Measurements from ENCODE around the gene CYRIA. TPM values are rescaled to one million over a fixed set of nuclear protein-coding genes. Genes with fewer than 3 reads are reported as not detected.

Gene CYRIA
- total RNA-seq, 2 experiments from 2014 or later: 0.77 to 1.7 TPM

DNA sequence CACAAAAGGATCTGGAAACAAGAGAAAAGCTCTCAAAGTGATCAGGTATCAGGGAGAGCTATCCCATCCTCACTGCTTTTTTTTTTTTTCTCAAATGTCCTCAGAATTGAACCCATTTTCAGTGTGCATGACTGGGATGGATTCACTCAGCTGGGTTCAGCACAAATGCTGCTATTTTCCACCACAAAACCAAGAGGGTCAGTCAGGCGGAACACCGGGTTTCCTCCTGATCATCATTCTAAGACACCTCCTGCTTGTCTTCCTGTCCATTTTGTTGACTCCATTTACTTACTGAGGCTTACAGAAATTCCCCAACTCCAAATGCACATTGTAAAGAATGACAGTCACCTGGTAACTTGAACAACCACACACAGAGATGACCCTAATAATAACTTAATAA is 39.9 kb downstream of the CYRIA start:
- Mint-ChIP-seq H3K9me3 (ENCODE audit: low read depth) (no peaks in the 10 kb centered on the region), H3K4me3 (no peak overlapping the region), H3K36me3 (no peaks in the 10 kb centered on the region), H3K27ac (no peak overlapping the region), H3K4me1 (peaks cover 14% of the 10 kb centered on the region), H3K27me3 (no peaks in the 10 kb centered on the region)
- no peak for ATAC-seq
- CTCF ChIA-PET: no interaction called here
- DNase-seq: no peak

DNA sequence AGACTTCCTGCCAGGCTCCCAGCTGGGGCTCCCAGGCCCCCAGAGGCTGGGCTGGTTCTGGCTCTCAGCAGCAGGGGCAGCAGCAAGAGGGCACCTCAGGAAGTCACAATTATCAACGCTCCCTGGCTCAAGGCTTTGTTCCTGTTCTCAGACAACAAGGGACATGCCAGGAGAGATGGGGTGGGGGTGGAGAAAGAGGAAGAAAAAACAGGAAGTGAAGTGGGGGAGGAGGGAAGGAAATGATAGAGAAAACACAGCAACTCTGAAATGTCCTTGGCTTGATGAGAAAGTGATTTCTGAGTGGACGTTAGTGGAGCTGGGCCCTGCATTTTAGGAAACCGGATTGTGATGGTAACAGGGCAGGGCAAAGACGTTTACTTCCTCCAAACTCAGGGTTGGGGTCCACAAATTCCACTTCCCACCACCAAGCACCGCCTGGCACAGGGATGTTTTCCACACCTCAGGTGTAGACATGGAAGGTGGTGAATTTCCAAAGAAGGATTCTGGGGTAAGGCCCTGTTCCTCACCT is 40.4 kb downstream of the CYRIA start:
- Mint-ChIP-seq H3K9me3 (ENCODE audit: low read depth) (no peaks in the 10 kb centered on the region), H3K27me3 (no peaks in the 10 kb centered on the region), H3K36me3 (no peaks in the 10 kb centered on the region), H3K4me3 (no peak overlapping the region), H3K27ac (no peak overlapping the region), H3K4me1 (peaks cover 14% of the 10 kb centered on the region)
- ATAC-seq (no peak), DNase-seq (no peak)
- CTCF ChIA-PET: no interaction called here

GRCh38 chr2:16624436-16624780 is 41.2 kb downstream of the CYRIA start:
- no peak for ATAC-seq
- CTCF ChIA-PET: interaction anchor here (2.4 kb wide), 1 partner anchor 16 kb away, joined by 7 read pairs; no protein-coding TSS in a partner anchor
- Mint-ChIP-seq H3K27me3 (no peaks in the 10 kb centered on the region), H3K4me1 (peaks cover 14% of the 10 kb centered on the region), H3K9me3 (ENCODE audit: low read depth) (no peaks in the 10 kb centered on the region), H3K4me3 (no peak overlapping the region), H3K36me3 (no peaks in the 10 kb centered on the region), H3K27ac (no peak overlapping the region)
- DNase-seq: no peak

DNA sequence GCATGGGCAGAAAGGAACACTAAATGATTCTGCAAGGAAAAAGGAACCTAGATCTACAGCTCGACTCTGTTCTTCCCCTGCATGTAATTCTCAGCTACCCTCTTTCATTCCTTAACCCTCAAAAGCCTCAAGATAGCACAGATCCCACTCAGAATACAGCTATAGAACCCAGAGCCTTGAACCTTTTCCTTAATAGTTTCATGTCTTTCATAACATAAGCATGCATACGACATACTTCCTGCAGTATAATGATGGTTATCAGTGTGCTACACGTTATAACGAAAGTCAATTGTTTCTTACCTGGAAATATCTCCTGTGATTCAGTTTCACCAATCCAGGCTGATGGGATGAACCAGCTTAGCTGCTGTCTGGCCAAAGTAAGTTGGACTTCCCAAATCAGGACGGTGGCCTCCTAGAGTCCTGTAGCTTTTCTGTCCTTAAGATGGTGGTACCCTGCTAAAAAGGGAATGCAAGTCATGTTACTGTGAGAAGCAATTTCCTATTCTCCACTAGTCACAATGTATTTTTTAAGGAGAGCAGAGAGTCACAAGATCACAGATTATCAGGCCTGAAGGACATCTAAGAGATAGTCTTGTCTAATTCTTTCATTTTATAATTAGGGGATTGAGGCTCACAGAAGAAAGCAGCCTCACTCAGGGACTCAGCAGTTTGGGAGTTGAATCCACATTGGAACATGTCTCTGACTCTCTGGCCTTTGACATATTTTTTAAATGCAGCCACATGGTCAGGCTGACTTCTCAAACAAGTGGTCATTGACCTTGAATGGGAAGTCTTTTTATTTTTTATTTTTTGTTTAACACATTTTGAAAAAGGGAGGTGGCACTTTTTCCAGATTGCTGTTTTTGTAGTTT is 41.8 kb downstream of the CYRIA start:
- Mint-ChIP-seq H3K9me3 (ENCODE audit: low read depth) (no peaks in the 10 kb centered on the region), H3K36me3 (no peaks in the 10 kb centered on the region), H3K27ac (no peak overlapping the region), H3K4me1 (peaks cover 14% of the 10 kb centered on the region), H3K27me3 (no peaks in the 10 kb centered on the region), H3K4me3 (no peak overlapping the region)
- CTCF ChIA-PET: interaction anchor here (1.7 to 2.4 kb wide), 2 partner anchors 15 to 133 kb away, joined by 6 to 7 read pairs; no protein-coding TSS in a partner anchor
- ATAC-seq (peak; percentile 16), DNase-seq (no peak)

- H3K4me3 Mint-ChIP-seq: no peak overlapping the region
Measured at GRCh38 chr2:16623031-16623430, 42.6 kb downstream of the CYRIA start.

DNA sequence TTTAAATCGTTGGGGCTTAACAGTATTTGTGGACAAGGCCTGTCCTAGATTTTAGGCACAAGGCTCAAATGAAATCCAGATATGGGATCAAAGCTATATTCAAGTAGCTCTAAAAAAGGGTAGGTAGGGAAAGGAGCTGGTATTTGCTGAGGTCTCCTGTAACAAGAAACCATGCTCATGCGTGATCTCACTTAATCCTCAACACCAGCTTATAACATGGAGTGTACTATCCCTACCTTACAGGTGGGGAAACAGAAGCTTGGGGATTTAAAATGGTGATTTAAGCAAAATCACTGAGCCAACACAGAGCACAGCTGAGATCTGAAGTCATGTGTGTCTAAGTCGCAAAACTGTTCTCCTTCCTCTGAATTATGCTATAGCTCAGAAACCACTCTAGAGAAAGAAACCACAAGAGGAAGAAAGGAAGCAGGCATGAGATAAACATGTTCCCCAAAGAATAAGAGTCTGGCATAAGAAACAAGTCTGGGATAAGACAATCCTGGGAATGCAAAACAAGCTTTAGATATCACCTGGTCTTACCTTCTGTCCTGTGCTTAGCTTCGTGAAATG is 43.1 kb downstream of the CYRIA start:
- Mint-ChIP-seq H3K36me3 (no peaks in the 10 kb centered on the region), H3K9me3 (ENCODE audit: low read depth) (no peaks in the 10 kb centered on the region), H3K4me1 (peaks cover 14% of the 10 kb centered on the region), H3K27me3 (no peaks in the 10 kb centered on the region), H3K27ac (no peak overlapping the region), H3K4me3 (no peak overlapping the region)
- CTCF ChIA-PET: interaction anchor here (1.7 to 2.4 kb wide), 3 partner anchors 14 to 683 kb away, joined by 4 to 7 read pairs (median 6); no protein-coding TSS in a partner anchor
- ATAC-seq (no peak), DNase-seq (no peak)

More at GRCh38 chr2:16623031-16623430, 42.6 kb downstream of the CYRIA start:
- Mint-ChIP-seq H3K9me3 (ENCODE audit: low read depth) (no peaks in the 10 kb centered on the region), H3K4me1 (peaks cover 14% of the 10 kb centered on the region), H3K36me3 (no peaks in the 10 kb centered on the region), H3K27ac (no peak overlapping the region), H3K27me3 (no peaks in the 10 kb centered on the region)
- ATAC-seq (no peak), DNase-seq (no peak)
- CTCF ChIA-PET: interaction anchor here (1.7 to 2.4 kb wide), 3 partner anchors 14 to 684 kb away, joined by 4 to 7 read pairs (median 6); no protein-coding TSS in a partner anchor

GRCh38 chr2:16621316-16621715 is 44.3 kb downstream of the CYRIA start:
- Mint-ChIP-seq H3K4me1 (peaks cover 14% of the 10 kb centered on the region), H3K27me3 (no peaks in the 10 kb centered on the region), H3K27ac (no peak overlapping the region), H3K9me3 (ENCODE audit: low read depth) (no peaks in the 10 kb centered on the region), H3K4me3 (no peak overlapping the region), H3K36me3 (no peaks in the 10 kb centered on the region)
- CTCF ChIA-PET: interaction anchor here (1.0 to 1.8 kb wide), 2 partner anchors 12 to 682 kb away, joined by 4 to 5 read pairs; no protein-coding TSS in a partner anchor
- DNase-seq (no peak), ATAC-seq (no peak)

- peaks cover 14% of the 10 kb centered on the region for H3K4me1 Mint-ChIP-seq
- no peaks in the 10 kb centered on the region for H3K9me3 Mint-ChIP-seq (ENCODE audit: low read depth)
- ATAC-seq (no peak), DNase-seq (no peak)
- no peaks in the 10 kb centered on the region for H3K36me3 Mint-ChIP-seq
- no peak overlapping the region for H3K4me3 Mint-ChIP-seq
- CTCF ChIA-PET: interaction anchor here (1.0 kb wide), 1 partner anchor 12 kb away, joined by 5 read pairs; no protein-coding TSS in a partner anchor
- no peak overlapping the region for H3K27ac Mint-ChIP-seq
- no peaks in the 10 kb centered on the region for H3K27me3 Mint-ChIP-seq
Measured at GRCh38 chr2:16620590-16620989, 45.0 kb downstream of the CYRIA start.

DNA sequence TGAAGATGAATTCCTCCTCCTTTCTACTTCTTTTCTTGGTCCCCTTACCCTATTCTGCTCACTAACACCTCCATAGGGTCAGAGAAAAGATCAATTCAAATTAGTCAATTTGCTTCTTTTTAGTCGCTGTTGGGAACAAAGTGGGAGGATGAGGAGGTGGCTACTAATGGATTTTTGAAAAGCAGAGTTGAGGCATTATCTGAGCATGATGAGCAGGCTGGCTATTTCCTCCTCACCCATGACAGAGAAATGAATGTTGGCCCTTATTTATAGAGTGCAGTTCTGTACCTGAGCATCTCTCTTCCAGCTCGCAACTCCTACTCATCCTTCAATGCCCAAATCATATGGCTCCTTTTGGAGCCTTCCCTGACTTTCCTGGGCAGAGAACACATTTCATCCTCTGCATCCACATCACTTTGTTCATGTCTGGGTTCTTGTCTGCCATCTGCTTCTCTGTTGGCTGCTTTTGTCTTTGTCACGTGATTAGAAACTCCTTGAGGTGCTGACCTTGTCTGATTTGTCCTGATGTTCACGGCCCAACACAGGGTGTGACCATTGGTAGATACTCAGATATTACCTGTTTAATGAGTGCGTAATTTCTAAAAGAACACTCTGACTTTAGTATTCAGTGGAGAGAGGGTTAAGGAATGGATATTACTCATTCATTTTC is 45.9 kb downstream of the CYRIA start:
- DNase-seq (no peak), ATAC-seq (no peak)
- no peaks in the 10 kb centered on the region for H3K27me3 Mint-ChIP-seq
- peaks cover 10% of the 10 kb centered on the region for H3K4me1 Mint-ChIP-seq
- no peak overlapping the region for H3K27ac Mint-ChIP-seq
- H3K4me3 Mint-ChIP-seq: no peak overlapping the region
- H3K36me3 Mint-ChIP-seq: no peaks in the 10 kb centered on the region
- CTCF ChIA-PET: interaction anchor here (1.0 to 1.5 kb wide), 2 partner anchors 11 to 137 kb away, joined by 3 to 4 read pairs; no protein-coding TSS in a partner anchor
- H3K9me3 Mint-ChIP-seq (ENCODE audit: low read depth): no peaks in the 10 kb centered on the region

- ATAC-seq (no peak), DNase-seq (no peak)
- Mint-ChIP-seq H3K9me3 (ENCODE audit: low read depth) (no peaks in the 10 kb centered on the region), H3K27me3 (peaks cover 4% of the 10 kb centered on the region), H3K27ac (no peak overlapping the region), H3K36me3 (no peaks in the 10 kb centered on the region), H3K4me3 (no peak overlapping the region), H3K4me1 (no peaks in the 10 kb centered on the region)
- CTCF ChIA-PET: interaction anchor here (1.5 kb wide), 1 partner anchor 8 kb away, joined by 4 read pairs; no protein-coding TSS in a partner anchor
Measured at GRCh38 chr2:16617282-16618266, 48.1 kb downstream of the CYRIA start.
